BLaER1 (cell line): Measurements from ENCODE around the gene EWSR1.
"Not testable (repeated sequence)": the region's sequence is repeated elsewhere in the genome, so short reads cannot be mapped to it uniquely, and the experiment has no call there.

Source experiments
- H3K27ac ChIP-seq: shearing (Covaris generic); formaldehyde crosslinking; 2 replicates; pipeline ENCODE4 v1.8.1; 2022
- H3K27me3 ChIP-seq: shearing (Covaris generic); formaldehyde crosslinking; 2 replicates; pipeline ENCODE4 v1.8.1; 2022
- H3K36me3 ChIP-seq: shearing (Covaris generic); formaldehyde crosslinking; 2 replicates; pipeline ENCODE4 v1.8.1; 2022
- H3K4me1 ChIP-seq: shearing (Covaris generic); formaldehyde crosslinking; 2 replicates; pipeline ENCODE4 v1.8.1; 2022
- H3K4me2 ChIP-seq: shearing (Covaris generic); formaldehyde crosslinking; 2 replicates; pipeline ENCODE4 v1.8.1; 2022
- H3K4me3 ChIP-seq: shearing (Covaris generic); formaldehyde crosslinking; 2 replicates; pipeline ENCODE4 v1.8.1; 2022
- H3K9ac ChIP-seq: shearing (Covaris generic); formaldehyde crosslinking; 2 replicates; pipeline ENCODE4 v1.8.1; 2022
- H3K9me3 ChIP-seq: shearing (Covaris generic); formaldehyde crosslinking; 2 replicates; pipeline ENCODE4 v1.8.1; 2022
- H4K20me1 ChIP-seq: shearing (Covaris generic); formaldehyde crosslinking; 2 replicates; pipeline ENCODE4 v1.8.1; 2022
- Cebpa-rat ChIP-seq: shearing (Covaris generic); IDR thresholded peaks from 2 replicates; pipeline ENCODE4 v1.8.1; 2022

The EWSR1 gene, protein sequence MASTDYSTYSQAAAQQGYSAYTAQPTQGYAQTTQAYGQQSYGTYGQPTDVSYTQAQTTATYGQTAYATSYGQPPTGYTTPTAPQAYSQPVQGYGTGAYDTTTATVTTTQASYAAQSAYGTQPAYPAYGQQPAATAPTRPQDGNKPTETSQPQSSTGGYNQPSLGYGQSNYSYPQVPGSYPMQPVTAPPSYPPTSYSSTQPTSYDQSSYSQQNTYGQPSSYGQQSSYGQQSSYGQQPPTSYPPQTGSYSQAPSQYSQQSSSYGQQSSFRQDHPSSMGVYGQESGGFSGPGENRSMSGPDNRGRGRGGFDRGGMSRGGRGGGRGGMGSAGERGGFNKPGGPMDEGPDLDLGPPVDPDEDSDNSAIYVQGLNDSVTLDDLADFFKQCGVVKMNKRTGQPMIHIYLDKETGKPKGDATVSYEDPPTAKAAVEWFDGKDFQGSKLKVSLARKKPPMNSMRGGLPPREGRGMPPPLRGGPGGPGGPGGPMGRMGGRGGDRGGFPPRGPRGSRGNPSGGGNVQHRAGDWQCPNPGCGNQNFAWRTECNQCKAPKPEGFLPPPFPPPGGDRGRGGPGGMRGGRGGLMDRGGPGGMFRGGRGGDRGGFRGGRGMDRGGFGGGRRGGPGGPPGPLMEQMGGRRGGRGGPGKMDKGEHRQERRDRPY

DNA sequence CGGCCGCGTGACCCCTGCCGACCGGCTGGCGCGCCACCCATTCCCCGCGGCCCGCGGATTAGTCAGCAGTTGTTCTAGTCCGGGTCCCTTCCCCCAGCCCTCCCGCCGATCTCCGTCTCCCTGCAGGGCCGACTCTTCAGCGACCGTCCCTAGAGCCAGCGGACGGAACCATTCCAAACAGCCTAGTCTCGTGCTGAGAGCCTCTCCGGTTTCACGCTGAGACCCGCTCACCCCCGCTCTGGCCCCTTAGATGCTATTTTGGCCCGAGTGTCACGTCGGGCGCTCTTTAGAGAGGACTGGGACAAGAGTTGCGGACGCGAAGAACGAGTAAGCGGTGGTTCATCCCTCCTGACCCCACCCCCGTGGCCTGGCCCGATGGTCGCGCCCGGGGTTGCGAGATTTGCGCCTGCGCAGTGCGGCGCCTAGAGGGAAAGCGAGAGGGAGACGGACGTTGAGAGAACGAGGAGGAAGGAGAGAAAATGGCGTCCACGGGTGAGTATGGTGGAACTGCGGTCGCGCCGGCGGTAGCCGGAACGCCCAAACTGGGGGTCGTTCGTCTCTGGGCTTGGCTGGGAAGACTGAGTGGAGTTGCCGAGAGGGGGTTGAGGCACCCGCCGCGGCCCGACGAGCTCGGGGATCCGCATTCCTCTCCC lies at the start of gene EWSR1, which contains the start of gene RHBDD3:
TSS of gene EWSR1 (plus strand) at position 411 of the 653 bp plus-strand sequence. CDS start at position 480, 69 bp downstream.
TSS of gene RHBDD3 (minus strand) at position 124 of the 653 bp plus-strand sequence. CDS start 2,355 bp downstream, outside the sequence.
- Histone ChIP-seq H3K4me3 (peak within 1 kb of the TSS; percentile 87), H3K4me2 (peak within 1 kb of the TSS; percentile 99), H3K4me1 (peaks cover 78% of the 10 kb centered on the region), H3K36me3 (peaks cover 64% of the 10 kb centered on the region), H3K27ac (peak within 1 kb of the TSS; percentile 100), H3K9me3 (no peaks in the 10 kb centered on the region), H3K9ac (peak within 1 kb of the TSS; percentile 100), H4K20me1 (peaks cover 62% of the 10 kb centered on the region), H3K27me3 (no peaks in the 10 kb centered on the region)
- no peak for TF ChIP-seq Cebpa-rat

DNA sequence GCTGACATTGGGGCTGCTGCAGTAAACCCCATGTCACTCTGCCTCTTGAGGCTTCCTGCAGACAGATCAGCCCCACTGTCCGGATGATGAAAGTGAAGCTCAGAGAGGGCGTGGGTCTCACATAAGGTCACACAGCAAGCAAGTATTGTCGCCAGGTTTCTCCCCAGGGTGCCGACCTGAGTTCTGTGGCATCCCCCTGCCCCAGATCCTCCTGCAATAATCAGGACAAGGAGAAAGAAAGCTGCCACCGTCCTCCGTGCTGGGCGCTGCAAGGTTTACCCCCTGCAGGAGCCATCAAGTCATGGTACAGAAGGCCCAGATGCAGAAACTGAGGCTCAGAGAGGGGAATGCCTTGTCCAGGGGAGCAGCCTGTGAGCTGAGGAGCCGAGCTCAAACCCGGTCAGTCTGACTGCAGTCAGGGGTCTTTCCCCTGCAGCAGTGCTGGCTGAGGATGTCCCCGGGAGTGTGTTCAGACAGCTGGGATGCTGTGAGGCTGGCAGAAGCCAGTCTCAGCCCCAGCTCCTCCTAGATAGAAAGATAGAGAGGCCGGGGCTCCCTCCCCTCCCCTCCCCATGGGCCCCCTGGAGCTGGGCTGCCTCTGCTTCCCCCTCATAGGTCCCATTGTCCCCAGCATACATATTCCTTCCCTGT lies 49.2 kb upstream of the EWSR1 start:
- Histone ChIP-seq H3K36me3 (no peaks in the 10 kb centered on the region), H3K9ac (no peak overlapping the region), H3K4me2 (no peak overlapping the region), H3K27ac (no peak overlapping the region), H3K4me3 (no peak overlapping the region), H3K27me3 (peaks cover 21% of the 10 kb centered on the region; the same call in 1 of the 2 replicates), H4K20me1 (peaks cover 46% of the 10 kb centered on the region; the same call in 1 of the 2 replicates), H3K4me1 (no peaks in the 10 kb centered on the region), H3K9me3 (no peaks in the 10 kb centered on the region)
- TF ChIP-seq Cebpa-rat = no peak

DNA sequence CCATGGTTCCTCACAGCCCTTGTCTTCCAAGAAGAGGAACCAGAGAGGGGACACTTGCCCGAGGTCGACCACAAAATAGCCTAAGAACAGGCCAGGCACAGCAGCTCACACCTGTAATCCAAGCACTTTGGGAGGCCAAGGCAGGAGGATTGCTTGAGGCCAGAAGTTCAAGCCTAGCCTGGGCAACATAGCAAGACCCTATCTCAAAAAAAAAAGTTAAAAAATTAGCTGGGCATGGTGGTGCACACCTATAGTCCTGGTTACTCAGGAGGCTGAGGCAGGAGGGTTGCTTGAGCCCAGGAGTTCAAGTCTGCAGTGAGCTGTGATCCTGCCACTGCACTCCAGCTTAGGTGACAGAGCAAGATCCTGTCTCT lies 48.7 kb upstream of the EWSR1 start:
- not testable (repeated sequence) for H3K27ac ChIP-seq, H3K9me3 ChIP-seq, H3K4me3 ChIP-seq, H3K36me3 ChIP-seq, H3K9ac ChIP-seq, H3K4me1 ChIP-seq, H3K4me2 ChIP-seq
- Histone ChIP-seq H3K27me3 (peaks cover 16% of the 10 kb centered on the region; the same call in 1 of the 2 replicates), H4K20me1 (peaks cover 41% of the 10 kb centered on the region; the same call in 1 of the 2 replicates)

DNA sequence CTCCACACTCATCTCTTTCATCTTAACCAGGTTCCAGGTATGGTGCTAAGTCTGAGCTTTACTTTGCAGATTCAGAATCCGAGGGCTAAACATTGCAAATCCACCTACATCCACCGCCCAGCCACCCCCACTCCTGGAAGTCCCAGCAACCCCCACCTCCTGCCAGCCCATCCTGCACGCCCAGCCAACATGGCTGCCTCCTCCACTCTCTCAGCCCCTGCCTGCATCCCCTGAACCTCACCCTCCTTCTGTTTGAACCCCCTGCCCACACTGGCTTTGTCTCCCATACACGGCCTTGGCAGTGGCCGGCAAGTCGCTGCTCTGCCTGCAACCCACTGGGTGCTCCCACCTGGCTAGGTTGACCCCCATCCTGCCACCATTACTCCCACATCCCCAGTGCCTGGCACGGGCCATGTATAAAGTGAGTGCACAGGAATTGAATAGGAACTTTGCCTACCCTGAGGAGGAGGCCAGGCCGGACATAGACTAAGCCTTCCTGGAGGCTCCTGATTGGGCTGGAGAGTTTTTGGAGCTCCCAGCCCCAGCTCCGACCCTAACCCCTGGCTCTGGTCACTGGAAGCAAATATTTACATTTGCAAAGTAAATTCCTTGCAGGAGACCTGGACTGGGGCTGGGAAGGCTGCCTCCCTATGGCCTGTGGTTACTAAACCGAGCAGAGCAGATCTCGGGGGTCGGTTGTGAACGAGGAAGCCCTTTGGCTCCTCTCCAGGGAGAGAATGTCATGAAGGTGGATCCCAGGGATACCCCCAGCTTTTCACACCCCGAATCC lies 48.0 kb upstream of the EWSR1 start:
- peaks cover 35% of the 10 kb centered on the region; the same call in 1 of the 2 replicates for H4K20me1 ChIP-seq
- TF ChIP-seq Cebpa-rat = no peak

DNA sequence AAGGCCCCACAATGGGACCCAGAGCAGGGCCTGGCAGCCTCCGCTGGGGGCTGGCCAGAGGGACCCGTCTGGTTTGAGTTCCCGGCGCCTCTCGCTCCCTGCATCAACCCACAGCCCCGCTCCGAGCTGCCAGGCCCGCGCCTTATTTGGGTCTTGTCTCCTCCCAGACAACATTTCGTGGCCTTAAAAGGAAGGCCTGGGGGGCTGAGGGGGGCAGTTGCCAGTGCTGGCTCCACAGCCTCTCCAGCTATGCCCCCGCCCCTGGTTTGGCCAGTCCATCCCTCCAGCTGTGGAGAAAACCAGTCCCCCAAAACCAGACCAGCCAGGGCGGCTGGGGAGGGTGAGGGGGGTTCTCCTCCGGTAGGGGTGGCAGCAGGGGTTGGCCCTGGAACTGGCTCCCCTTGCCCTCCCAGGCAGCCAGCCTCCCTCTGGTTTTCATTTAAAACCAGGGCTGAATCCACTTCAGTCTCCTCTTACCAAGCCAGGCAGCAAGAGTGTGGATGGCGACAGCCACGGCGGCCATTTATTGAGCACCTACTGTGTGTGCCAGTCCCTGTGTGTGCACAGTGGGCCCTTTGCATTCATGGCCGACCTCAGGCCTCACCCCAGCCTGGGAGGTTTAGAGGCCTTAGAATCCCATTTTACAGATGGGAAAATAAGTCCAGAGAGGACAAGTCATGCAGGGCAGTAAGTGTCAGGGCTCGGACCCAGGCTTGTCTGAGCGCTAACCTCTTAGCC lies 43.8 kb upstream of the EWSR1 start:
- Histone ChIP-seq H4K20me1 (no peaks in the 10 kb centered on the region), H3K4me1 (no peaks in the 10 kb centered on the region), H3K27ac (no peak overlapping the region), H3K9ac (no peak overlapping the region), H3K27me3 (no peaks in the 10 kb centered on the region), H3K4me3 (no peak overlapping the region), H3K36me3 (no peaks in the 10 kb centered on the region), H3K9me3 (no peaks in the 10 kb centered on the region), H3K4me2 (no peak overlapping the region)
- no peak for TF ChIP-seq Cebpa-rat

More for the DNA sequence above, 48.0 kb upstream of the EWSR1 start:
- Histone ChIP-seq H3K9me3 (no peaks in the 10 kb centered on the region), H3K36me3 (no peaks in the 10 kb centered on the region), H3K27ac (no peak overlapping the region), H3K9ac (no peak overlapping the region), H3K4me1 (no peaks in the 10 kb centered on the region), H3K27me3 (peaks cover 9% of the 10 kb centered on the region; the same call in 1 of the 2 replicates), H3K4me2 (no peak overlapping the region), H3K4me3 (no peak overlapping the region)

DNA sequence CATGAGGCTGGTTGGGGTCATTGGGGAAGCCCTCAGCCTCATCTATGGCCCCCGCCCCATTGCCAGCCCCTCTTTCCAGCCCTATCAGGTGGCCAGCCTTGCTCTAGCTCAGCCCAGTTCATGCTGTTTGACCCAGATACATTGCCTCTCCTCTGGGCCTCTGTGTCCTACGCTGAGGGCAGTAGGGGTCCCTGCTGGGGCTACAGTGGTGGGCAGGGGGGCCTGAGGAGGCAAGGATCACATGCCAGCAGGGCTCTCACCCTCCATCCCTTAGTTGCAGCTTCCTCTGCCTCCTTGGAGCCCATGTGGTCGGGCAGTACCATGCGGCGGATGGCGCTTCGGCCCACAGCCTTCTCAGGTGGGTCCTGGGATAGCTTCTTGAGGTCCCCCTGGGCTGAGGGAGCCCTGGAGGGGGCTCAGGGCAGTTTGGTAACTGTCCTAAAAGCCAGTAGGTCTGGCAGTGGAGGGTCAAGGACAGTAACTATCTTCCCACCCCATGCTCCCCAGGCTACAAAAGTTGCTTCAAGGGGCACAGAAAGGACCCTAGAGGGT lies 43.1 kb upstream of the EWSR1 start:
- no peak for TF ChIP-seq Cebpa-rat
- H3K4me2 ChIP-seq = no peak overlapping the region
- H3K27me3 ChIP-seq = no peaks in the 10 kb centered on the region
- H3K9me3 ChIP-seq = no peaks in the 10 kb centered on the region
- no peak overlapping the region for H3K27ac ChIP-seq
- no peak overlapping the region for H3K4me3 ChIP-seq
- H3K36me3 ChIP-seq = no peaks in the 10 kb centered on the region
- no peaks in the 10 kb centered on the region for H4K20me1 ChIP-seq
- H3K9ac ChIP-seq = no peak overlapping the region
- no peaks in the 10 kb centered on the region for H3K4me1 ChIP-seq

DNA sequence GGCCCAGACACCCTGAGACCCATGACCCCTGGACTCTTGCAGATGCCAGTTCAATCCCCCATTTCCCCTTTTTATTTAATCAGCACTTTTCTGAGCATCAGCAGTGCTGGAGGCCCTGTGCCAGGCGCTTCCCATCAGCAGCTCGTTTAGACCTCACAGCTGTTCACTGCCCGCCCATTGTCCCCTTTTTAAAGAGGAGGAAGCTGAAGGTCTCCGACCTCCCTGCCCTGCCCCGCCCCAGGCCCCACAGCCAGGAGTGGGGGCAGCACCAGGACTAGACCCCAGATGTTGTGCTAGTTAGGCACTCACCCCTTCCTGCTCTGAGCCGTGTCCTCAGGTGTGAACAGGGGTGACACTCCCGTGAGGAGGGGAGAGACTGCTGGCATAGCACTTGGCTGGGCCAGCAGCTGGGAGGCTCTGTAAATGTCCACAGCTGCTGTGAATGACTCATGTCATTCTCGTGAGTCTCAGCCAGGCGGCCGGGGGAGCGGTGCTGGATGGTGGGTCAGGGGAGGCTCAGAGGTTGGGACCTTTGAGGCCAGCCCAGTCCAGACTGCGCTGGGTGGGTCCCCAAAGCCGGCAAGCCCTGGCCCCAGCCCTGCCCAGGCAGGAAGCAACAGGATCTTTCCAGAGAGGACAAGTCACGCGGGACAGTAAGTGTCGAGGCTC lies 42.5 kb upstream of the EWSR1 start:
- Histone ChIP-seq H3K4me1 (no peaks in the 10 kb centered on the region), H3K27ac (no peak overlapping the region), H4K20me1 (no peaks in the 10 kb centered on the region), H3K4me2 (no peak overlapping the region), H3K9me3 (no peaks in the 10 kb centered on the region), H3K9ac (no peak overlapping the region), H3K36me3 (no peaks in the 10 kb centered on the region), H3K4me3 (no peak overlapping the region), H3K27me3 (no peaks in the 10 kb centered on the region)
- no peak for TF ChIP-seq Cebpa-rat
